ENCODE results near the gene SYNCRIP. TPM values are rescaled to one million over a fixed set of nuclear protein-coding genes. Genes with fewer than 3 reads are reported as not detected.
A peak's percentile ranks its signal among the peaks of the same experiment; 100 is the strongest.

SYNCRIP gene
- polyA plus RNA-seq, 1 of the 3 experiments (the other 2 are of a cell fraction) = 15.9 TPM

DNA sequence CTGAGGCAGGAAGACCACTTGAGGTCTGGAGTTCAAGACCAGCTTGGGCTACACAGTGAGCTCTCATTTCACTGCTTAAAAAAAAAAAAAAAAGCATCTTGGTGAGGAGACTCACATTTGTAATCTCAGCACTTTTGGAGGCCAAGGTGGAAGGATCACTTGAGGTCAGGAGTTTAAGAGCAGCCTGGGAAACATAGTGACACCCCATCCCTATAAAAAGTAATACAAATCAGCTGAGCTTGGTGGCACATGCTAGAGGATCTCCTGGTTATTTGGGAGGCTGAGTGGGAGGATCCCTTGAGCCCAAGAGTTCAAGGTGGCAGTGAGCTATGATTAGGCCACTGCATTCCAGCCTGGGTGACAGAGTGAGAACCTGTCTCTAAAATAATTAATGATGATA lies 29.4 kb upstream of the SYNCRIP start:
- POLR2A ChIA-PET = interaction anchor here (2.4 kb wide), 1 partner anchor 28 kb away, joined by 9 read pairs; the partner anchor contains the start of gene SYNCRIP
- CTCF ChIA-PET = interaction anchor here (0.7 to 1.1 kb wide), 2 partner anchors 27 to 135 kb away, joined by 3 read pairs; no protein-coding TSS in a partner anchor
- Histone ChIP-seq H3K9me3 (no peaks in the 10 kb centered on the region), H2AFZ (ENCODE audit: low read depth) (no peak overlapping the region), H3K79me2 (ENCODE audit: insufficient read depth) (peaks cover 45% of the 10 kb centered on the region), H3K9ac (no peak overlapping the region), H3K4me1 (ENCODE audit: control insufficient read depth in 1 of 2, insufficient read depth in 2 of 2, low read depth in 1 of 2, low read length in 1 of 2) (peaks cover 4 to 10% of the 10 kb centered on the region in 2 experiments; a peak in 3 of 4 replicates), H4K20me1 (ENCODE audit: insufficient read depth) (peaks cover 33% of the 10 kb centered on the region), H3K9me2 (no peaks in the 10 kb centered on the region), H3F3A (replicated peaks; ENCODE audit: insufficient read depth) (peaks cover 71% of the 10 kb centered on the region), H3K27ac (ENCODE audit: low read depth in 2 of 2, low read length in 1 of 2) (no peak overlapping the region), H3K36me3 (replicated peaks in 1 of 2; ENCODE audit: control insufficient read depth in 1 of 2, insufficient read depth in 2 of 2, low read length in 1 of 2) (peaks cover 33 to 34% of the 10 kb centered on the region in 2 experiments), H3K4me2 (no peak overlapping the region), H3K27me3 (ENCODE audit: insufficient read depth) (no peaks in the 10 kb centered on the region), H3K4me3 (ENCODE audit: low read depth in 2 of 2, low read length in 1 of 2) (no peak overlapping the region)
- TF ChIP-seq EZH2phosphoT487 (IDR thresholded peaks at IDR 0.05; ENCODE audit: borderline replicate concordance, low read depth) (no peak), FOXM1 (IDR thresholded peaks at IDR 0.05; ENCODE audit: low read depth) (no peak), TAF1 (IDR thresholded peaks at IDR 0.05; ENCODE audit: borderline replicate concordance, low read depth, low read length) (no peak), PBX3 (IDR thresholded peaks at IDR 0.05) (no peak), ELF1 (IDR thresholded peaks at IDR 0.05) (no peak), MXI1 (IDR thresholded peaks at IDR 0.05; ENCODE audit: low read depth, low read length) (no peak), USF1 (IDR thresholded peaks at IDR 0.05; ENCODE audit: borderline replicate concordance, low read depth) (no peak)
- DNase-seq = no peak

GRCh38 chr6:85670573-85670972 lies 27.9 kb upstream of the SYNCRIP start:
- 69% methylated on average over 3 of the region's 3 CpGs for WGBS (ENCODE audit: low lambda C conversion rate)
- TF ChIP-seq GATA2 (CRISPR knock-in tag; IDR thresholded peaks at IDR 0.05) (no peak), EZH2phosphoT487 (IDR thresholded peaks at IDR 0.05; ENCODE audit: borderline replicate concordance, low read depth) (no peak), ELF1 (IDR thresholded peaks at IDR 0.05) (no peak), PBX3 (IDR thresholded peaks at IDR 0.05) (no peak; the same call in 1 of the 2 replicates), EP300 (IDR thresholded peaks at IDR 0.05; ENCODE audit: borderline replicate concordance in 1 of 2, low read depth in 1 of 2, low read length in 1 of 2) (no peak), SMC3 (IDR thresholded peaks at IDR 0.05; ENCODE audit: low read depth, low read length) (no peak), YY1 (IDR thresholded peaks at IDR 0.05; ENCODE audit: low read depth) (no peak), MAX (IDR thresholded peaks at IDR 0.05; ENCODE audit: low read depth) (no peak), REST (IDR thresholded peaks at IDR 0.05; ENCODE audit: low read depth, low read length) (no peak), POLR2AphosphoS5 (IDR thresholded peaks at IDR 0.05; ENCODE audit: low read depth, low read length) (no peak), RCOR1 (IDR thresholded peaks at IDR 0.05; ENCODE audit: low read length) (no peak), USF1 (IDR thresholded peaks at IDR 0.05; ENCODE audit: borderline replicate concordance, low read depth) (no peak)
- TF ChIP-seq, protein P1, sequence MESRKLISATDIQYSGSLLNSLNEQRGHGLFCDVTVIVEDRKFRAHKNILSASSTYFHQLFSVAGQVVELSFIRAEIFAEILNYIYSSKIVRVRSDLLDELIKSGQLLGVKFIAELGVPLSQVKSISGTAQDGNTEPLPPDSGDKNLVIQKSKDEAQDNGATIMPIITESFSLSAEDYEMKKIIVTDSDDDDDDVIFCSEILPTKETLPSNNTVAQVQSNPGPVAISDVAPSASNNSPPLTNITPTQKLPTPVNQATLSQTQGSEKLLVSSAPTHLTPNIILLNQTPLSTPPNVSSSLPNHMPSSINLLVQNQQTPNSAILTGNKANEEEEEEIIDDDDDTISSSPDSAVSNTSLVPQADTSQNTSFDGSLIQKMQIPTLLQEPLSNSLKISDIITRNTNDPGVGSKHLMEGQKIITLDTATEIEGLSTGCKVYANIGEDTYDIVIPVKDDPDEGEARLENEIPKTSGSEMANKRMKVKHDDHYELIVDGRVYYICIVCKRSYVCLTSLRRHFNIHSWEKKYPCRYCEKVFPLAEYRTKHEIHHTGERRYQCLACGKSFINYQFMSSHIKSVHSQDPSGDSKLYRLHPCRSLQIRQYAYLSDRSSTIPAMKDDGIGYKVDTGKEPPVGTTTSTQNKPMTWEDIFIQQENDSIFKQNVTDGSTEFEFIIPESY (IDR thresholded peaks at IDR 0.05; ENCODE audit: borderline replicate concordance, low read depth) = no peak

More at GRCh38 chr6:85670573-85670972, 27.9 kb upstream of the SYNCRIP start:
- no peak overlapping the region for H3K4me2 ChIP-seq
- peaks cover 18% of the 10 kb centered on the region for H4K20me1 ChIP-seq (ENCODE audit: insufficient read depth)
- H3K79me2 ChIP-seq (ENCODE audit: insufficient read depth) = peaks cover 30% of the 10 kb centered on the region
- no peak overlapping the region for H3K4me3 ChIP-seq (ENCODE audit: low read depth in 2 of 2, low read length in 1 of 2)
- no peaks in the 10 kb centered on the region for H3K27me3 ChIP-seq (ENCODE audit: insufficient read depth)
- ChIA-PET POLR2A (interaction anchor here (1.5 to 2.0 kb wide), 2 partner anchors 8 to 28 kb away, joined by 6 to 20 read pairs; partner anchors contain the start of gene SYNCRIP), CTCF (no interaction called here)
- DNase-seq = no peak
- H3K9me3 ChIP-seq = no peaks in the 10 kb centered on the region
- peaks cover 62% of the 10 kb centered on the region for H3F3A ChIP-seq (replicated peaks; ENCODE audit: insufficient read depth)
- peak overlapping the region; percentile 45; a peak in 3 of 4 replicates for H3K27ac ChIP-seq (ENCODE audit: low read depth in 2 of 2, low read length in 1 of 2)
- H2AFZ ChIP-seq (ENCODE audit: low read depth) = no peak overlapping the region
- peaks cover 18 to 20% of the 10 kb centered on the region in 2 experiments for H3K36me3 ChIP-seq (replicated peaks in 1 of 2; ENCODE audit: control insufficient read depth in 1 of 2, insufficient read depth in 2 of 2, low read length in 1 of 2)
- H3K9me2 ChIP-seq = no peaks in the 10 kb centered on the region
- peaks cover 4 to 10% of the 10 kb centered on the region in 2 experiments; a peak in 3 of 4 replicates for H3K4me1 ChIP-seq (ENCODE audit: control insufficient read depth in 1 of 2, insufficient read depth in 2 of 2, low read depth in 1 of 2, low read length in 1 of 2)
- no peak overlapping the region for H3K9ac ChIP-seq

All from SK-N-SH (cell line).